Liver (tissue), 9 donors: Measurements from ENCODE around the gene KIF18B. TPM values are rescaled to one million over a fixed set of nuclear protein-coding genes. Genes with fewer than 3 reads are reported as not detected.

ENCODE experiments used
- DNase-seq: peaks from one replicate; pipeline ENCODE4 v3.0.0-alpha.2; 2017; ENCODE audit warnings: low spot score
- H3K27ac ChIP-seq, 2 donors: one replicate each; pipeline ENCODE4 v1.7.0; 2013; ENCODE audit warnings: inconsistent platforms in 2 of 2, low read length in 2 of 2, control low read depth in 1 of 2, low read depth in 1 of 2, mild to moderate bottlenecking in 1 of 2
- H3K27me3 ChIP-seq, 4 donors: one replicate each; pipeline versions ENCODE4 v1.6.1 to v1.7.0; 2013; ENCODE audit warnings: low read length in 3 of 4, inconsistent platforms in 1 of 4, mild to moderate bottlenecking in 1 of 4, moderate library complexity in 1 of 4; ENCODE audit not compliant: control insufficient read depth in 4 of 4, insufficient read depth in 4 of 4
- H3K36me3 ChIP-seq, 4 donors: one replicate each; pipeline versions ENCODE4 v1.6.1 to v1.7.0; 2013; ENCODE audit warnings: low read length in 3 of 4, mild to moderate bottlenecking in 3 of 4, low read depth in 1 of 4, moderate library complexity in 1 of 4; ENCODE audit not compliant: control insufficient read depth in 4 of 4, insufficient read depth in 3 of 4
- H3K4me1 ChIP-seq, 4 donors: one replicate each; pipeline versions ENCODE4 v1.6.1 to v1.7.0; 2013; ENCODE audit warnings: low read length in 3 of 4, mild to moderate bottlenecking in 3 of 4, moderate library complexity in 1 of 4; ENCODE audit not compliant: control insufficient read depth in 4 of 4, insufficient read depth in 4 of 4
- H3K4me3 ChIP-seq, 3 donors: one replicate each; pipeline versions ENCODE4 v1.6.1 to v1.7.0; 2013; ENCODE audit warnings: low read length in 3 of 3, control low read depth in 1 of 3, low read depth in 1 of 3, mild to moderate bottlenecking in 1 of 3
- H3K9ac ChIP-seq, 2 donors: one replicate each; pipeline ENCODE4 v1.7.0; 2013; ENCODE audit warnings: low read length in 2 of 2, mild to moderate bottlenecking in 2 of 2, moderate library complexity in 2 of 2, control low read depth in 1 of 2, low read depth in 1 of 2
- H3K9me3 ChIP-seq, 4 donors: one replicate each; pipeline versions ENCODE4 v1.6.1 to v1.7.0; 2013; ENCODE audit warnings: low read length in 3 of 4; ENCODE audit not compliant: control insufficient read depth in 4 of 4
- ATF3 ChIP-seq: IDR thresholded peaks from 2 replicates; pipeline ENCODE4 v1.6.1; 2016; ENCODE audit warnings: antibody characterized with exemption
- CTCF ChIP-seq: fragments of 150-350 bp; IDR thresholded peaks from 2 replicates; pipeline ENCODE4 v1.5.1; 2017; ENCODE audit warnings: improper control_type of control experiment, low read depth, low read length; ENCODE audit not compliant: missing input control
- EGR1 ChIP-seq, 2 donors: IDR thresholded peaks; 2 replicates each; pipeline ENCODE4 v1.6.1; 2016 to 2018; ENCODE audit warnings: antibody characterized with exemption in 2 of 2, low read depth in 2 of 2
- FOXA1 ChIP-seq: IDR thresholded peaks from 2 replicates; pipeline ENCODE4 v1.6.1; 2016; ENCODE audit warnings: antibody characterized with exemption
- FOXA2 ChIP-seq: IDR thresholded peaks from 2 replicates; pipeline ENCODE4 v1.6.1; 2016; ENCODE audit warnings: antibody characterized with exemption
- HNF4A ChIP-seq, 2 donors: conservative IDR thresholded peaks; 2 replicates each; pipeline ENCODE4 v1.6.1; 2016; ENCODE audit warnings: antibody characterized with exemption in 2 of 2, mild to moderate bottlenecking in 2 of 2
- HNF4G ChIP-seq: IDR thresholded peaks from 2 replicates; pipeline ENCODE4 v1.6.1; 2016; ENCODE audit warnings: antibody characterized with exemption
- RXRA ChIP-seq, 2 donors: IDR thresholded peaks; 2 replicates each; pipeline ENCODE4 v1.6.1; 2017 to 2018; ENCODE audit warnings: antibody characterized with exemption in 2 of 2, mild to moderate bottlenecking in 1 of 2
- SP1 ChIP-seq: IDR thresholded peaks from 2 replicates; pipeline ENCODE4 v1.6.1; 2018; ENCODE audit warnings: antibody characterized with exemption, mild to moderate bottlenecking
- TAF1 ChIP-seq: conservative IDR thresholded peaks from 2 replicates; pipeline ENCODE4 v1.6.1; 2016; ENCODE audit warnings: antibody characterized with exemption, mild to moderate bottlenecking
- ZBTB33 ChIP-seq: IDR thresholded peaks from 2 replicates; pipeline ENCODE4 v1.6.1; 2016; ENCODE audit warnings: antibody characterized with exemption
- WGBS: extraction: QIAGEN DNeasy Blood & Tissue Kit; methylation state at CpG from one replicate; pipeline ENCODE4 v1.1.7; 2013; 5-methylcytosine and 5-hydroxymethylcytosine counted together
- polyA plus RNA-seq, 2 donors: library from polyadenylated mRNA; stranded (reverse) in 1 of 2; unstranded in 1 of 2; fragments of 200-250 nt in 1 of 2; fragments of >200 nt in 1 of 2; fragmentation: Nextera tagmentation in 1 of 2; extraction: Ambion mirVana in 1 of 2; gene quantifications; one replicate each; pipeline versions ENCODE4 v1.2.1 to v1.2.3, GENCODE V29; 2013 to 2015
- total RNA-seq, 2 donors: library from RNA; depleted of rRNA; stranded (reverse); fragments of >200 nt; gene quantifications; one replicate each; pipeline ENCODE4 v1.2.3, GENCODE V29; 2014
- TF ChIP-seq, protein P1 (sequence below): IDR thresholded peaks from 2 replicates; pipeline ENCODE4 v1.6.1; 2016; ENCODE audit warnings: antibody characterized with exemption, mild to moderate bottlenecking
- TF ChIP-seq, protein P2 (sequence below): IDR thresholded peaks from 2 replicates; pipeline ENCODE4 v1.6.1; 2016; ENCODE audit warnings: antibody characterized with exemption
- donor health status: healthy.
- donor health status: healthy.
- donor health status: healthy.
- donor health status: healthy.
- donor health status: healthy.

The KIF18B gene
- total and polyA plus RNA-seq, 4 donors: under 0.01 to 11.9 (median 0.48) TPM

DNA sequence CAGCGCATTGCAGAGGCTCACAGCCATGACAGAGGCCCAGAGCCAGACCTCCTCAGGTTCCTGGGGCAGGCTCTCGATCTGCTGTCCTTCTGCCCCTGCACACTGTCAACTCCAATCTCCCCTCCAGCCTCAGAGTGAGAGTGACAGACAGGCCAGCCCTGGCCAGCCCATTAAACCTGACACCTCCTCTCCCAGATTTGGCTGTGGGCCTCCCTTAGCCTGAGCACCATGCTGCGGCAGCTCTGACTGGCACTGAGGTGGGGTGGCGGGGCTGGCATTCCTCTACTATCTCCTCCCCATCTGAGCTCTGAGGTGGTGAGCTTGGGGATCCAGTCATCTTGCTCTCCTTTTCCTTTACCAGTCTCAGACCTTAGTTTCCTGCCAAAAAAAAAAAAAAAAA lies 36.0 kb upstream of the KIF18B start:
- H3K4me3 ChIP-seq: no peak overlapping the region
- no peaks in the 10 kb centered on the region for H3K36me3 ChIP-seq
- no peaks in the 10 kb centered on the region for H3K27me3 ChIP-seq
- 97% methylated on average over 4 of the region's 4 CpGs for WGBS
- DNase-seq: no peak
- H3K27ac ChIP-seq: no peak overlapping the region
- H3K9me3 ChIP-seq: no peaks in the 10 kb centered on the region
- H3K4me1 ChIP-seq: peaks cover 11 to 24% (median 18%) of the 10 kb centered on the region in 4 donors
- TF ChIP-seq HNF4A (conservative IDR thresholded peaks at IDR 0.05) (no peak), FOXA2 (no peak), TAF1 (no peak)
- TF ChIP-seq, protein P1, sequence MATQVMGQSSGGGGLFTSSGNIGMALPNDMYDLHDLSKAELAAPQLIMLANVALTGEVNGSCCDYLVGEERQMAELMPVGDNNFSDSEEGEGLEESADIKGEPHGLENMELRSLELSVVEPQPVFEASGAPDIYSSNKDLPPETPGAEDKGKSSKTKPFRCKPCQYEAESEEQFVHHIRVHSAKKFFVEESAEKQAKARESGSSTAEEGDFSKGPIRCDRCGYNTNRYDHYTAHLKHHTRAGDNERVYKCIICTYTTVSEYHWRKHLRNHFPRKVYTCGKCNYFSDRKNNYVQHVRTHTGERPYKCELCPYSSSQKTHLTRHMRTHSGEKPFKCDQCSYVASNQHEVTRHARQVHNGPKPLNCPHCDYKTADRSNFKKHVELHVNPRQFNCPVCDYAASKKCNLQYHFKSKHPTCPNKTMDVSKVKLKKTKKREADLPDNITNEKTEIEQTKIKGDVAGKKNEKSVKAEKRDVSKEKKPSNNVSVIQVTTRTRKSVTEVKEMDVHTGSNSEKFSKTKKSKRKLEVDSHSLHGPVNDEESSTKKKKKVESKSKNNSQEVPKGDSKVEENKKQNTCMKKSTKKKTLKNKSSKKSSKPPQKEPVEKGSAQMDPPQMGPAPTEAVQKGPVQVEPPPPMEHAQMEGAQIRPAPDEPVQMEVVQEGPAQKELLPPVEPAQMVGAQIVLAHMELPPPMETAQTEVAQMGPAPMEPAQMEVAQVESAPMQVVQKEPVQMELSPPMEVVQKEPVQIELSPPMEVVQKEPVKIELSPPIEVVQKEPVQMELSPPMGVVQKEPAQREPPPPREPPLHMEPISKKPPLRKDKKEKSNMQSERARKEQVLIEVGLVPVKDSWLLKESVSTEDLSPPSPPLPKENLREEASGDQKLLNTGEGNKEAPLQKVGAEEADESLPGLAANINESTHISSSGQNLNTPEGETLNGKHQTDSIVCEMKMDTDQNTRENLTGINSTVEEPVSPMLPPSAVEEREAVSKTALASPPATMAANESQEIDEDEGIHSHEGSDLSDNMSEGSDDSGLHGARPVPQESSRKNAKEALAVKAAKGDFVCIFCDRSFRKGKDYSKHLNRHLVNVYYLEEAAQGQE: no peak
- no peak overlapping the region for H3K9ac ChIP-seq

GRCh38 chr17:44982113-44982702 lies 34.6 kb upstream of the KIF18B start:
- peaks cover 7 to 19% (median 14%) of the 10 kb centered on the region in 4 donors for H3K4me1 ChIP-seq
- H3K27me3 ChIP-seq: no peaks in the 10 kb centered on the region
- TF ChIP-seq CTCF (no peak), FOXA1 (no peak), RXRA (IDR thresholded peaks at IDR 0.05) (no peak), ZBTB33 (no peak), FOXA2 (no peak), EGR1 (IDR thresholded peaks at IDR 0.05; ENCODE audit: low read depth in 2 of 2) (no peak), SP1 (no peak), ATF3 (no peak), HNF4G (no peak)
- TF ChIP-seq, protein P2, sequence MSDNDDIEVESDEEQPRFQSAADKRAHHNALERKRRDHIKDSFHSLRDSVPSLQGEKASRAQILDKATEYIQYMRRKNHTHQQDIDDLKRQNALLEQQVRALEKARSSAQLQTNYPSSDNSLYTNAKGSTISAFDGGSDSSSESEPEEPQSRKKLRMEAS: no peak
- TF ChIP-seq, protein P1: no peak
- no peak for DNase-seq
- no peaks in the 10 kb centered on the region for H3K36me3 ChIP-seq
- H3K27ac ChIP-seq: peak overlapping the region; percentile 96 to 100
- no peak overlapping the region for H3K4me3 ChIP-seq
- no peak overlapping the region for H3K9ac ChIP-seq
- H3K9me3 ChIP-seq: no peaks in the 10 kb centered on the region
- WGBS: 95% methylated on average over 3 of the region's 3 CpGs
